GM12801 (cell line): ENCODE results near the gene IGLL5.

Source experiments
- CTCF ChIP-seq: IDR thresholded peaks from one replicate; pipeline ENCODE4 v1.5.1; 2011; ENCODE audit warnings: control low read depth; ENCODE audit not compliant: insufficient read length; ENCODE audit errors: extremely low read depth

IGLL5 gene

GRCh38 chr22:22940961-22941605 is 53.5 kb downstream of the IGLL5 start:
- no peak for TF ChIP-seq CTCF

- TF ChIP-seq CTCF = no peak
Measured at GRCh38 chr22:22941831-22942510, 54.4 kb downstream of the IGLL5 start.

GRCh38 chr22:22942511-22943329 is 55.1 kb downstream of the IGLL5 start:
- no peak for TF ChIP-seq CTCF

- TF ChIP-seq CTCF = no peak
Measured at GRCh38 chr22:22943521-22944267, 56.1 kb downstream of the IGLL5 start.

- no peak for TF ChIP-seq CTCF
Measured at GRCh38 chr22:22944268-22944985, 56.8 kb downstream of the IGLL5 start.

GRCh38 chr22:22945195-22945594 is 57.6 kb downstream of the IGLL5 start:
- no peak for TF ChIP-seq CTCF
